Stromal cell of bone marrow (primary cell): ENCODE results near the gene SLC17A4.
"Not testable (repeated sequence)": the region's sequence is repeated elsewhere in the genome, so short reads cannot be mapped to it uniquely, and the experiment has no call there.

Experiments
- DNase-seq: peaks from one replicate; pipeline ENCODE4 v3.0.0-alpha.2; 2012; ENCODE audit warnings: low read depth

SLC17A4 gene, protein sequence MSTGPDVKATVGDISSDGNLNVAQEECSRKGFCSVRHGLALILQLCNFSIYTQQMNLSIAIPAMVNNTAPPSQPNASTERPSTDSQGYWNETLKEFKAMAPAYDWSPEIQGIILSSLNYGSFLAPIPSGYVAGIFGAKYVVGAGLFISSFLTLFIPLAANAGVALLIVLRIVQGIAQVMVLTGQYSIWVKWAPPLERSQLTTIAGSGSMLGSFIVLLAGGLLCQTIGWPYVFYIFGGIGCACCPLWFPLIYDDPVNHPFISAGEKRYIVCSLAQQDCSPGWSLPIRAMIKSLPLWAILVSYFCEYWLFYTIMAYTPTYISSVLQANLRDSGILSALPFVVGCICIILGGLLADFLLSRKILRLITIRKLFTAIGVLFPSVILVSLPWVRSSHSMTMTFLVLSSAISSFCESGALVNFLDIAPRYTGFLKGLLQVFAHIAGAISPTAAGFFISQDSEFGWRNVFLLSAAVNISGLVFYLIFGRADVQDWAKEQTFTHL

DNA sequence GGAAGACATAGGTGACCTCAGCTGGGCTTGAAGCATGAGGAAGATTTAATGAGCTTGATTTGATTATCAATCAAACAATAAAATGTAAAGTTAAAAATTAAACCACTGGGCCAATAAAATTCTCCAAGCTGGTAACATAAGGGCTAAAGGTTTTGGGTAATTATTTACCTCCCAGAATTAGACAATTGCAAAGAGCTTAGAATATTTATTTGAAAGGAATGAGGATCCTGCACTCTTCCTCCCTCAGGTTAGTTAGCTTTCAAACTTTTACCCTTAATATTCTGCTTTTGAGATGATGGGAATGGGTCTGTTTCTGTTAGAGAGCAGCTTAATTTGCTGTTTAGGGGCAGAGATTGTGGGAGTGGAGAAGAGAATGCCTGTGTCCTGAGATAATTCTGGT lies at the start of gene SLC17A4:
Gene SLC17A4 (plus strand): TSS at position 208 of the 400 bp plus-strand sequence. CDS start 7,221 bp downstream, outside the sequence.
- no peak for DNase-seq

GRCh38 chr6:25706314-25707014 lies 48.1 kb upstream of the SLC17A4 start:
- peak; percentile 3 for DNase-seq

GRCh38 chr6:25709761-25710160 lies 44.8 kb upstream of the SLC17A4 start:
- DNase-seq = no peak

DNA sequence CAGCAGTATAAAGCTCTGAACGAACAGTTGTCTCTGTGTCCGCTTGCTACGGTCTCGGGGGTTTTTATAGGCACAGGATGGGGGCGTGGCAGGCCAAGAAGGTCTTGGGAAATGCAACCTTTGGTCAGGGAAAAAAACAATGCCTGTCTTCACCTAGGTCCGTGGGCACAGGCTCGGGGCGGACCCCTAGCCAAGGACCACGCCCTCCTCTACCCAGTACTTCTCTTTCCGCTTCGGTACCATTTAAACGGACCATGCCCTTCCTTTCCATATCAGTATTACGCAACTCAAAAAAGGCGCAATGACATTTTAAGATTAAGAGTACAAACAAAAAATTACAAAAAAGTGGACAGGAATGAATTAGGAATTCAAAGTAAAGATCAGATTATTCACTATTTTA lies 44.3 kb upstream of the SLC17A4 start:
- no peak for DNase-seq

GRCh38 chr6:25713824-25714223 lies 40.7 kb upstream of the SLC17A4 start:
- no peak for DNase-seq

DNA sequence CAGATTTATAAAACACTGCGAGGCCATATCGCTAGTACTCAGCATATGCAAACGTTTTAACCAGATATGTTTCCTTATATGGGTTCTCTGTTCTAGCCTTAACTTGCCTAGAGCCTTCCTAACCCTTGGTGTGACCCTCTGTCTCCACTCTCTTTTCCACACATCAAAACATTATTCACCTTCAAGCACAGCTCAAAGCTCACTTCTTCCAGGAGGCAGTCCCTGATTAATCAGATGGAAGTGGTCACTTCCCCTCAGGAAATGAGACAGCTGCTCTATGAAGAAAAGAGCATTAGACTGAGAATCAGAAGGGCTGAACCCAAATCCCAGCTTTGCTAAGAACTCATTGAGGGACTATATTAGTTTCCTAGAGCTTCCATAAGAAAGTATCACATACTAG lies 39.8 kb upstream of the SLC17A4 start:
- no peak for DNase-seq

DNA sequence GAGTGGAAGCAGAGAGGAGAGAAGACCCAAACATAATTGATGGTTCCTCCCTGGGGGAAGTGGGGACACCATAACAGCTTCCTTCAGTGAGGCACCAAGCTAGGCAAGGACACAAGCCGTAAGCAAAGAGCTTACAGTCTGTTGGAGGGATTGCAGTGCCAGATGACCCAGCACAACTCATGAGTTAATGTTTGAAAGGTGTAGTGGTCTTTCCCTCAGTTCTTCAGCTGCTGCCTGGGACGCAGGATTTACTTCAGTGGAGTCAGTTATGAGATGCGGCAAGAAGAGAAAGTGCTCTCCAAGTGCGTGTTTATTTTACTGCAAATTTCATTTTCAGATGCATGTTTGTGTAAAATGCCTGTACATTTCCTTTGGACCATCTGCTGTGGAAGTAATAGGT lies 38.7 kb upstream of the SLC17A4 start:
- DNase-seq = no peak

DNA sequence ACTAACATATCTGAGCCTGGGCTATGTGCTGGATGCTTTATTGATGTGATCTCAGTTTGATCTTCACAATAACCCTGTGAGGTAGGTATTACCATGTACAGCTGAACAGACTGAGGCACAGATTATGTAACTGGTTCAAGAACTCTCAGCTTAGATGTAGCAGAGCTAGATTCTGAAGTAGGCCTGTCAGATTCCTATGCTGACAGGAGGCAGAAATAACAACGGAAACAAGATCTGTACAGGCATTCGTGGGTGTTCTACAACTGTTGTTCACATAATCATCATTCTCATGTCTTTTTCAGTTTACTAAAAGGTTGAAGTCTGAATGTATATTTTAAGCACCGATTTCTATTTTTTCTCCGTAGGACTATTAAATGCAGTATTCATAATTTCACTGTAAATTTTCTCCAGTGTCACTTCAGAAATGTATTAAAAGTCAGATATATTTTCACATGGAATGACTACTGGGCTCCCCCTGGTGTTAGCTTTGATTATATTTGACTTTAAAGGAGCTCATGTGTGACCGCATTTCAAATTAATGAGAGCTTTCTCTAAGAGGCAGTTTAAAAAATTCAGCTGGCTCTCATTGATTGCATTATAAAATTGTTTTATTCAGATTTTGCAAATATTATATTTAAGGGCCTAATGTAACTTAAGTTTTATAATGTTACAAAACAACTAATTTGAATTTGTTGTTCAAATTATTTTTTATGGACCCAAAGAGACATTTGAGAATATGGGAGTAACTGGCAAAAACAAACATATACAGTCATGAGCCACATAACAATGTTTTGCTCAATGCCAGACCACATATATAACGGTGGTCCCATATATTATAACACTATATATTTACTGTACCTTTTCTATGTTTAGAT lies 36.4 kb upstream of the SLC17A4 start:
- peak; percentile 21 for DNase-seq

DNA sequence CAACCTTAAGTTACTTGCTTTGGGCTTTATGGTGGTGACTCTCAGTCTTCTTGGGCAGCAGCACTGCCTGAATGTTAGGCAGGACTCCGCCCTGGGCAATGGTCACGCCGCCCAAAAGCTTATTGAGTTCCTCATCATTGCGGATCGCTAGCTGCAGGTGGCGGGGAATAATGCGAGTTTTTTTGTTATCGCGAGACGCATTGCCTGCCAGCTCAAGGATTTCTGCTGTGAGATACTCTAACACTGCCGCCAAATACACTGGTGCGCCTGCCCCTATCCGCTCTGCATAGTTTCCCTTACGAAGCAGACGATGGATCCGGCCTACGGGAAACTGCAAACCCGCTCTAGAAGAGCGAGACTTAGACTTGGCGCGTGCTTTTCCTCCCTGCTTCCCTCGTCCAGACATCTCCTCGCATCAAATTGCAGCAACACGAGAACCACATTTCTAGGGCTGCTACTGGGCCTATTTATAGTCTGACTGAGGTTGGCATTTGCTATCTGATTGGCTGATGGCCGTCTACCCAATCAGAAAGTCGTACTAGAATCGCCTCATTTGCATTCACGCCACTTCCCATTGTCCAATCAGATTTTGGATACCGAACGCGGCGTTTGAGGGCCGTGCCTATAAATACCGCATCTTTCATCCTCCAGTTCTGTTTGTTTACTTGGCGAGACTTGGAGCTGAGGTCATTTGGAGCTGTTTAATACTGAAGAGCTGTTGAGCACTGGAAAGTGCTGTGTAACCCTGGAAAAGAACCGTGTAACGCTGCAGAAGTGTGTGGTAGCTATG lies 28.2 kb upstream of the SLC17A4 start:
- DNase-seq = no peak

- DNase-seq = no peak
Observed at GRCh38 chr6:25727028-25727427, 27.5 kb upstream of the SLC17A4 start.

- no peak for DNase-seq
Observed at GRCh38 chr6:25730907-25731306, 23.6 kb upstream of the SLC17A4 start.

- DNase-seq = no peak
Observed at GRCh38 chr6:25731721-25732120, 22.8 kb upstream of the SLC17A4 start.

GRCh38 chr6:25732468-25733198 lies 21.9 kb upstream of the SLC17A4 start:
- DNase-seq = no peak

- DNase-seq = no peak
Observed at GRCh38 chr6:25735261-25735660, 19.3 kb upstream of the SLC17A4 start.

DNA sequence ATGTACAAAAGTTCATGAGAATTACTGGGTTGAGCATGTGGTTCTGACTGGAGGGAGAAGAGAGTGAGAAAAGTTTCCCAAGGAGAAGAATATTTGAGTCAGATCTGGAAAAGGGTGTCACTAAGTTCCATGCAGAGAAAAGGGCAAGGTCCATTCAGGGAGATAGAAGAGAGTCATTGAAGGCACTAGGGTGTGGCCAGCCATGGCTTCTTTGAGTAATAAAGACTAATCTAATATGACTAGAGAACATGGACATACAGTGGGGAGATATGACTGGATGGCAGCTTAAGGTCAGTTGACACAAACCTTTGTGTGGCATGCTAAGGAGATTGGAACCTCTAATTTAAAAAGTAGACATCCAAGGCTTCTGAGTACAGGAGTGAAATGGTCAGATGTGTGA lies 10.7 kb upstream of the SLC17A4 start:
- no peak for DNase-seq

DNA sequence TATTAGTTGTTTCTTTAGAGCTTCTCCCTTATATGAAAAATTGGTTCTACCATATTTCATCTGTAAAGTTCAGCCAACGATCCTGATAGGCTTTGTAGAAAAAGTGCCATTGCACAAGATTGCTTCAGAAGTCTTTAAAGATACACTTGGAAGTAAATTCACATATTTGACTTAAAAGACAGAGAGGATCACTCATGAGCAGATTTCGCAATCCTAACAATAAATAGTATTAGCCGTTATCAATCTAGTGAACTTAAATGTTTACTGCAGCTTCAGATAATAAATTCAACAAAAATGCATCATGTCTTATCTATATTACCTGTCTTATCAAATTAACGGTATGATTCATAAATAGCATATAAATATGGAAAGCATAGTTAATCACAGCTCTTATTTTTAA lies 8.7 kb upstream of the SLC17A4 start:
- no peak for DNase-seq

DNA sequence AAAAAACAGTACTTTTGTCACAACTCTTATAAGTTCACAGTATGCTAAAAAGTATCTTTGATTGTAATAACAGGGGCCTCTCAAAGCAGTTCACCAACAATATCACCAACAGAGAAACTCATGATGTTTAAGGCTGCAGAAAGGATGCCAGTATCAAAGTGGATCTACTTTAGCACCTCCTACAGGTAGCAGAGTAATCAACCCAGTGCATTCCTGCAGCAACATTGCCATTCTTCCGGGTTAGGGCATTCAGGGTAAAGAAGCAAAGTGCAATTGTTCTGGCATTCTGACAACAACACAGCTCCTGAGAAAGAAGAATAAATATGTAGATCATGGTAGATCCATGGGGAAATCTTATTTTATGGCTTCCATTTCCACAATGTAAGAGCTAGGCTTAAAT lies 7.6 kb upstream of the SLC17A4 start:
- DNase-seq = no peak

DNA sequence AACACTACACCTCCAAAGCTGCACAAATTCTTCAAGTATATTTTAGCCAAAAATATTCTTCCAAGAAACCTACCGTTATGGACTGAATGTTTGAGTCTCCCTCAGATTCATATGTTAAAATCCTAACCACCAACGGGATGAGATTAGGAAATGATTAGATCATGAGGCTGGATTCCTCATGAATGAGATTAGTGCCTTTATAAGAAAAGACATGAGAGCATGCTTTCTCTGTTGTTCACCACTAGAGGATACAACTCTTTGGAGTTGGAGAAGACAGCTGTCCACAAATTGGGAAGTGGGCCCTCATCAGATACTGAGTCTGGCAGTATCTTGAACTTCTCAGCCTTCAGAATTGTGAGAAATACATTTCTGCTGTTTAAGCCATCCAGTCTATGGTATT lies 7.1 kb upstream of the SLC17A4 start:
- DNase-seq = no peak

GRCh38 chr6:25748049-25748448 lies 6.5 kb upstream of the SLC17A4 start:
- no peak for DNase-seq

DNA sequence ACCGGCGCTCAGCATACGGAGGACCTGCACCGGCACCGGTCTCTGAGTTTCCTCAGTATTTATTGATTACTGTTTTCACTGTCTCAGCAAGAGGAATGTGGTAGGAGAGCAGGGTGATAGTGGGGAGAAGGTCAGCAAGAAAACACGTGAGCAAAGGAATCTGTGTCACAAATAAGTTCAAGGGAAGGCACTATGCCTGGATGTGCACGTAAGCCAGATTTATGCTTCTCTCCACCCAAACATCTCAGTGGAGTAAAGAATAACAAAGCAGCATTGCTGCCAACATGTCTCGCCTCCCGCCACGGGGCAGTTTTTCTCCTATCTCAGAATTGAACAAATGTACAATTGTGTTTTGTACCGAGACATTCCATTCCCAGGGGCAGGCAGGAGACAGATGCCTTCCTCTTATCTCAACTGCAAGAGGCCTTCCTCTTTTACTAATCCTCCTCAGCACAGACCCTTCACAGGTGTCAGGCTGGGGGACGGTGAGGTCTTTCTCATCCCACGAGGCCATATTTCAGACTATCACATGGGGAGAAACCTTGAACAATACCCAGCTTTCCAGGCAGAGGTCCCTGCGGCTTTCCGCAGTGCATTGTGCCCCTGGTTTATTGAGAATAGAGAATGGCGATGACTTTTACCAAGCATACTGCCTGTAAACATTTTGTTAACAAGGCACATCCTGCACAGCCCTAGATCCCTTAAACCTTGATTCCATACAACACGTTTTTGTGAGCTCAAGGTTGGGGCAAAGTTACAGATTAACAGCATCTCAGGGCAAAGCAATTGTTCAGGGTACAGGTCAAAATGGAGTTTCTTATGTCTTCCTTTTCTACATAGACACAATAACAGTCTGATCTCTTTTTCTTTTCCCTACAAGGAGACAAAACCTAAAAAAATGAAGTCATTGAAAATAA lies 5.7 kb upstream of the SLC17A4 start:
- not testable (repeated sequence) for DNase-seq
